NCI-H446 treated with DMSO at 0.1 percent for 48 hours (cell line): Measurements from ENCODE around the gene TBC1D9.
"Not testable (repeated sequence)": the region's sequence is repeated elsewhere in the genome, so short reads cannot be mapped to it uniquely, and the experiment has no call there.

ENCODE experiments used
- DNase-seq: peaks from one replicate; lab custom pipeline; 2025; lab: John Stamatoyannopoulos, UW

TBC1D9 gene

GRCh38 chr4:140753329-140753728 is 2.9 kb downstream of the TBC1D9 start:
- no peak for DNase-seq

GRCh38 chr4:140752291-140753068 is 3.7 kb downstream of the TBC1D9 start:
- no peak for DNase-seq

DNA sequence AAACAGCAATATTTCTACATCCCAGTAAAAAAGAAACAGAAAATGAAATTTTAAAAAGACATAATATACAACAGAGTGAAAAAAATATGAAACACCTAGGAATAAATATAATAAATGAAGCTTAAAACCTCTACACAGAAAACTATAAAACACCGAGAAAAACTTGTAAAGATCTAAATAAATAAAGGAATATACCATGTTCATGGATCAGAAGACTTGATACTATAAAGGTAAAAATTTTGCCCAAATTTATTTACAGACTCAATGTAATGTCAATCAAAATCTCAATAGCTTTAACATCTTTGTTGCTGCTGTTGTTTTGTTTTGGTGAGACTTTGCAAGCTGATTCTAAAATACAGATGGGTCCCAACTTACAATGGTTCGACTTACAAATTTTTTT is 5.7 kb downstream of the TBC1D9 start:
- no peak for DNase-seq

DNA sequence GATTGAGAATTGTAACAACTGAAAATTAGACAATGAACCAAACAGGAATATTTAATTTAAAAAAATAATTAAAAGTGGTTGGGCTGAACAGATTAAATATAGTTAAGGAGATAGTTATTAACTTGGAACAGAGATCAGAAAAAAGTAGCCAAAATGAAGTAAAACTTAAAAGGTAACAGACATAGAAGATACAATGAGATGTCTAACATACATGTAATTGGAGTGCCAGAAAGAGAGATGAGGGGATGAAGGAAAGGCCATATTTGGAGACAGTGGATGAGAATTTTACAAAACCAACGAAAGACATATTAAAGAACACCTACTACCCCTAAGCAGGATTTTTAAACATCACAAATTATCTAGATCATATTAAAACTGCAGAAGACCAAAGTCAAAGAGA is 8.0 kb downstream of the TBC1D9 start:
- no peak for DNase-seq

DNA sequence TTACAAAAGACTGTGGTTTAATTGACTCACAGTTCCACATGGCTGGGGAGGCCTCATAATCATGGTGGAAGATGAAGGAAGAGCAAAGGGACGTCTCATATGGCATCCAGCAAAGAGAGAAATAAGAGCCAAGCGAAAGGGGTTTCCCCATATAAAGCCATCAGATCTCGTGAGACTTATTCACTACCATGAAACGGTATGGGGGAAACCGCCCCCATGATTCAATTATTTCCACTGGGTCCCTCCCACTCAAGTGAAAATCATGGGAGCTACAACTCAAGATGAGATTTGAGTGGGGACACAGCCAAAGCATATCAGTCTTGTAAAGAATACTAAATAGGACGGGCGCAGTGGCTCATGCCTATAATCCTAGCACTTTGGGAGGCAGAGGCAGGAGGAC is 9.6 kb downstream of the TBC1D9 start:
- not testable (repeated sequence) for DNase-seq

GRCh38 chr4:140744421-140744820 is 11.8 kb downstream of the TBC1D9 start:
- no peak for DNase-seq

GRCh38 chr4:140743194-140743931 is 12.8 kb downstream of the TBC1D9 start:
- DNase-seq = no peak

GRCh38 chr4:140742838-140743193 is 13.4 kb downstream of the TBC1D9 start:
- no peak for DNase-seq

GRCh38 chr4:140740906-140741670 is 15.1 kb downstream of the TBC1D9 start:
- no peak for DNase-seq

DNA sequence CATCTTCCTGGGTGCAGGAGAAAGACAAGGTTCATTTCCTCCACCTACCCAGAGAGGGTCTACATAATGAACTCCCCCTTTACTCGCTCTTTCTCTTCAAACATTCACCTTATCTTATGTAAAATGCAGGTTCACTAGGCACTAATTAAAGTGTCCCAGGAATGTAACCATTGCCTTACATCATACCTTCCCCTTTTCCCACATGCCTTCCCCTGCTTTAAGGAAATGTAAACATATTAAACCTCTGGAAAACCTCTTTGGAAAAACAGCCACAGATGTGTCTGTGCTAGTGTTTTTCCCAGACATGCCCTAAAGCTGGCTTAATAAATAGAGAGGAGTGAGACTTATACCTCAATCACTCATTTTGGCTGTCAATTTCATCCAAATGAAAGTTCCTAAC is 15.8 kb downstream of the TBC1D9 start:
- DNase-seq = no peak

DNA sequence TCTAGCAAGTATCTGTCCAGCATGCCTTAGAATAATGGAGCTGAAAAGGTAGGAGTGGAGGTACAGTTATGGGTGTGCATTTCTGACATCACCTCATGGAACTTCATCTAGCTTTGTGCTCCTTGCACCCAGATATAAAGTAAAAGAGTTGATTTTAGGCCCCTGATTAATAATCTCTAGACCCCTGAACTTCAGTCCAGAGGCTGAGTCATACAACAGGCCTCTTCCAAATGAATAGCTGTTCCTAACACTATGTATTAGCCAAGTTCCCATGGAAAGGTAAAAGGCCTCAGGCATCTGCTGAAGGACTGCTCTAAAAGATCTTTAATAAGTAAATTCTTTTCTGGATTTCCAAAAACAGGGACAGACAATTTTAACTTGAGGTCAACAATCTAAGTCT is 16.2 kb downstream of the TBC1D9 start:
- no peak for DNase-seq

GRCh38 chr4:140738139-140738538 is 18.0 kb downstream of the TBC1D9 start:
- DNase-seq = no peak

DNA sequence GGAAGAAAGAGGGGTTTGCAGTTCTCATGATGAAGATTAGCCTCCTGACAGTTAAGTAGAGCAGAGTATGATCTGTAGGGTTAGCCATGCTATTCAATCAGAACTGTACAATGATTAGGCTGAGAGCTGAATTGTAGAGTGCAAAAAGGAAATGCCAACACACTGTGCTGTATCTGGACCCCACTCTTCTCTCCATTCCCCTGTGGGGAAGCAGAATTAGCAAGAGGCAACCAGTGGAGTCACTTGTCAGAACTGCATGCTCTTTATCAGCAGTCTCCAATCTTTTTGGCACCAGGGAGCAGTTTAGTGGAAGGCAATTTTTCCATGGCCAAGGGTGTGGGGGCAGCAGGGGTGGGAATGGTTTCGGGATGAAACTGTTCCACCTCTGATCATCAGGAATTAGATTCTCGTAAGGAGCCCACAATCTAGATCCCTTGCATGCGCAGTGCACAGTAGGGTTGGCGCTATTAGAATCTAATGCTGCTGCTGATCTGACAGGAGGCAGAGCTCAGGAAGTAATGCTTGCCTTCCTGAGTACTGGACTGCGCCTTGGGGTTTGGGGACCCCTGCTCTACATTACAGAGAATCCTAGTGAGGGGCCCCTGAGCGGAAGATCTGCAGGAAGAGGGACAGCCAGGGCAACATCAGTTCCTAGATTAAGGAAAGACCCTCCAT is 19.4 kb downstream of the TBC1D9 start:
- DNase-seq = no peak

GRCh38 chr4:140735779-140736391 is 20.3 kb downstream of the TBC1D9 start:
- DNase-seq = no peak

DNA sequence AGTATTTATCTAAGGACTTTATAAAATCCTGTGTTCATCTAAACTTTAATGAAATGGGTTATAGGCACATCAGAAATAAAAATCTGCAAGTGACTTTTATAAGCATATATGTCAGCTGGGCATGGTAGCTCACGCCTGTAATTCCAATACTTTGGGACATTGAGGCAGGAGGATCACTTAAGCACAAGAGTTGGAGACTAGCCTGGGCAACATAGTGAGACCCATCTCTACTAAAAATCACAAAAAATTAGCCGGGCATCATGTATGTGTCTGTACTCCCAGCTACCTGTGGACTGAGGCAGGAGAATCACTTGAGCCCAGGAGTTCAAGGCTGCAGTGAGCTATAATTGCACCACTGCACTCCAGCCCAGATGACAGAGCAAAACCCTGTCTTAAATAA is 20.9 kb downstream of the TBC1D9 start:
- DNase-seq = no peak

DNA sequence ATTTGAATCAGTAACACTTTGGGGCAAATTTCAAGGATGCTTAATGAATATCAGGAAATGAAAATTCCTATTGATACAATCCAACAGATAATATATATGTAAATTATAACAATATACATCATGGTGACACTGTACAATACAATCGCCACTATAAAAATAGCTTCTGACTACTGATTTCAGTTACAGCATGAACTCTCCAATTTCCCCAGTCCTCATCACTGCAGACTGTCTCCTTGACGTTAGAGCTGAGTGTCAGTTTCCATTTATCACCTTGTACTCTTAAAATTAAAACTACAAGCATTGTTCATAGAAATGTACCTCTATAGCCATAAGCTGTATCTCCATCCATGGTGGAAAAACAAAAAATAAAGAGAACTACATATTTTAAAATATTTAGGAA is 23.4 kb downstream of the TBC1D9 start:
- DNase-seq = no peak

- no peak for DNase-seq
These were observed 26.7 kb downstream of the TBC1D9 start for GRCh38 chr4:140729344-140730049.

DNA sequence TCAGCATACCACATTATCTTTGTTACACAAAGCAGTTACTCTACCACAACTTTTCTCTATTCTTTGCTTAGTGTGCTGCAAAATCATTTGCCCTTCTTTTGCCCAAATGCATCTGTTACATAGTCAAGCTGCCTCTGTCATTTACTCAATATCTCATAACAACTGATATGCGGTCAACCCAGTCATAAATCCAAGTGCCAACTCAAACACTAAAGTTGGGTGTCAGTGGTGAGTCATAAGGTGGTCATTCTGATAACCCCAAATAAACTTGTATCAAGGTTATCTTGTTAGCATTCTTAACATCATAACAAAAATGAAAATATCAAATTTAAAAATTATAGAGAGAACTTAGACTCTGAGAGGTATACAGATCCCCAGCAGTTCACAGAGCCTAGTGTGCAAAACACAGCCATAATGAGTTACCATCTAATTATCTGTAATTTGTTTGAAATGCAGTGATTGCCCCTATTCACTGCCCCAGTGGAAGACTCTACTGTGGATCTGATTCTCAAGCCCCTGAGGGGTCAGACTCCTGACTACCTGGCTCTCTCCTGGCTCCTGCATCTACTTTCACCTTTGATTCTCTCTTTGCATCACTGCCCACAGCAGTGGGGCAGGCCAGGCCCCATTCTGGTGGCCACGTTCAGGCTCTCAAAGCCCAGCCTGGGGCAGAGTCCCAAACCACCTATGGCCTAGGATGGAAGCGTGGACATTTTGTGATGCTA is 29.2 kb downstream of the TBC1D9 start:
- DNase-seq = no peak

DNA sequence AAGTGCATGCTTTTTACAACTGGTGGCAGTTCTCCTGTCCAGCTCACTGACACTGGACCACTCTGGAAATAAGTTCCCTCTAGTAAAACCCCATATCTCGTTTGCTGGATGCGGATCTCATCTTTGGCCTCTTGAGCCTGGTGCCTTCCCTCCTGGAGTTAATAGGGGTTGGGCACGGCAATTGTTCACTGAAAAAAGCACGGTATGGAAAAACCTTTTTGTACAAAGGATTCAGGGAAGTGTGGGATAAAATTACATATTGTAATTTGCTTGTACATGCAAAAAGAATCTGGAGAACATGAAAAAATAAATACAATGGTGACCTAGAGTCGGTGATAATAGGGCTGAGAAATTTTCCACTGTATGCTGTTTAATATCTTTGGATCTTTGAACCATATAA is 30.6 kb downstream of the TBC1D9 start:
- DNase-seq = no peak

DNA sequence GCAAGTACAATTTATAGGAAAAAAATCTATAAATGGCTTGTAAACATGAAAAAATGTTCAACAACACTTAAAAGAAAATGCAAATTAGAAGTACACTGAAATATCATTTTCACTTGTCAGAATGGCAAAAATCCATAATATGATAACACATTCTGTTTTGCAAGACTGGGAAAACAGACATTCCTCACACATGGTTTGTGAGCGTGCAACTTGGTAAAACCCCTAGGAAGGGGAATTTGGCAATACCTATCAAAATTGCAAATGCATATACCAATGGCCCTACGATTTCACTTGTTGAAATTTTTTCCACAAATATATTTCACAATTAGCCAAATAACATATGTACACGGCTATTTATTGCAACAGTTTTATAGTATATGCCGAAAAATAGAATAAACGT is 31.4 kb downstream of the TBC1D9 start:
- no peak for DNase-seq
